Measurements from ENCODE around the gene KCNF1.

KCNF1 gene

DNA sequence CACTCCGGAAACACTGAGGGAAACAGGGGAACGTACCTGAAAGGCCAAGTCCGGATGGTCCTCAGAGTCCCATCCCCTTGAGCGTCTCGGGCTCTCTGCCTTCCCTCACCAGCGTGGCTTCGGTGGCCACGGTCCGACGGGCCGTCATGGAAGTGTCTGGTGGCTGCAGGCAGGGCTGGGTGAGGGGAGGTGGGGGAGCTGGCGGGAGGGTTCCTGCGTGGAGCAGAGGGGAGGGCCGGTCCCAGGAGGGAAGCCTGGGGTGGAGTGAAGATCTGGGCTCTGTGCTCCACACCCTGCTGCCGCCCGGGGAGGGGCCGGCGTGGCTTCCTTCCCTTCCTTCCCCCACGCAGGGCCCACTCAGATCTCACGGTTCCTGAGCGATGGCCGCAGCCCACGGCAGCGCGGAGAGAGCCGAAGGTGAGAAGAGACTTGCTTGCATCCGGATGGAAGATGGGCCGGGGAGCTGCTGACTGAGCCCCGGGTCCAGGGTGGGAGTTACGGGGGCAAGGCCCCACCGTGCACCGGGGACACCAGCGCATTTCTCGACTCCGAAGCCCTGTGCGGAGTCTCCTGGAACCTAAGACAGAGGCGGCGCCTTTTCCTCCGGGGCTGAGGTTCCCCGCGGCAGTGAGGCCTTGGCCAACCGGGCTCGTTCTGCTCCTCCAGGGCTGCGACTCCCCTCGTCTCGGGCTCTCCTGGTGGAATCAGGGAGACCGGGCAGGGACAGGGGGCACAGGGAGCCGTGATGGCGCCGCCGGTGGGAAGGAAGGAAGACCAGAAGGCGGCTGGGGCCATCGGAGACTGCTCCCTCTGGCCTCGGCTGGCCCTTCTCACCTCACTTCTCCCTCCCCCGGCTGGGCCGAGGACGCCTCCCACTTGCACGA is 49.1 kb downstream of the KCNF1 start:
- no peak overlapping the region for H3K4me3 ChIP-seq (ENCODE audit: low read length)
- H3K27me3 ChIP-seq (ENCODE audit: control insufficient read depth, insufficient read depth, low read length), result no peaks in the 10 kb centered on the region
- H3K9ac ChIP-seq (ENCODE audit: low read length), result no peak overlapping the region
- H3K9me3 ChIP-seq (ENCODE audit: control insufficient read depth, low read length), result no peaks in the 10 kb centered on the region
- H3K4me1 ChIP-seq (ENCODE audit: control insufficient read depth, insufficient read depth, low read length), result no peaks in the 10 kb centered on the region
- H3K36me3 ChIP-seq (ENCODE audit: control insufficient read depth, insufficient read depth, low read length), result no peaks in the 10 kb centered on the region

DNA sequence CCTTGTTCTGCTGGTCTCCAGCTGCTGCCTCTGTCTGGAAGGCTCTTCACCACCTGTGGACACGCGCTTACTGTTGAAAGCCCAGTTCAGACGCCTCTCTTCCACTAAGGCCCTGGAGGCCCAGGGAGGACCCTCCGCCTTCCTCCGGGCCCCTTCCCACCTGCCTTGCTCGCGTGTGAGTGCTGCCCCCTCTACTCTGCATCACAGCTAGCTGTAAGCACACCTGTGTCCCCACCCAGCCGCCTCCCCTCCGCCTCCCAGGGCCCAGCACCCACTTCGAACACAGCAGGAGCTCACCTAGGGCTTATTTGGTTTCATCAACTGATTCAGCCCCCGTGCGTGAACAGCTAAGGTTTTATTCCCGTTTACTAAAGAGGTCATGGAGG is 49.7 kb downstream of the KCNF1 start:
- Histone ChIP-seq H3K9ac (ENCODE audit: low read length) (no peak overlapping the region), H3K9me3 (ENCODE audit: control insufficient read depth, low read length) (no peaks in the 10 kb centered on the region), H3K27me3 (ENCODE audit: control insufficient read depth, insufficient read depth, low read length) (no peaks in the 10 kb centered on the region), H3K4me3 (ENCODE audit: low read length) (no peak overlapping the region), H3K36me3 (ENCODE audit: control insufficient read depth, insufficient read depth, low read length) (no peaks in the 10 kb centered on the region), H3K4me1 (ENCODE audit: control insufficient read depth, insufficient read depth, low read length) (no peaks in the 10 kb centered on the region)

DNA sequence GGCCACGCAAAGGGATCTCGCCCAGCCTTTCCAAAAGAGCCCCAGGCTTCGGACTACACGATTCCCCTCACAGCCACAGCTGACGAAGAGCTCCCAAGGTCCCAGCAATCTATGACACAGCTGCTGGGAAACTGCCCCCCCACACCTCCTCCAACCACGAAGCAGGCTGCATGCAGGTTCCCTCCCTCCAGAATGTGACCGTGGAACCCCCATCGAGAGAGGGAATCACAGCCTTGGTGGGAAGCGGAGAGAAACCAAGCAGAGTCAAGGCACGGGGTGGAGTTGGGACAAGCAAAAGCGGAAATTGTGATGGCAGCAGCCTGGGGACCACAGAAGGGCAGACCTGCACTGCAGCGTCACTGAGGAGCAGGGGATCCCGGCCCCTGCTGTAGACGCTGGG is 50.3 kb downstream of the KCNF1 start:
- Histone ChIP-seq H3K4me3 (ENCODE audit: low read length) (no peak overlapping the region), H3K36me3 (ENCODE audit: control insufficient read depth, insufficient read depth, low read length) (no peaks in the 10 kb centered on the region), H3K27me3 (ENCODE audit: control insufficient read depth, insufficient read depth, low read length) (no peaks in the 10 kb centered on the region), H3K9ac (ENCODE audit: low read length) (no peak overlapping the region), H3K9me3 (ENCODE audit: control insufficient read depth, low read length) (no peaks in the 10 kb centered on the region), H3K4me1 (ENCODE audit: control insufficient read depth, insufficient read depth, low read length) (no peaks in the 10 kb centered on the region)

DNA sequence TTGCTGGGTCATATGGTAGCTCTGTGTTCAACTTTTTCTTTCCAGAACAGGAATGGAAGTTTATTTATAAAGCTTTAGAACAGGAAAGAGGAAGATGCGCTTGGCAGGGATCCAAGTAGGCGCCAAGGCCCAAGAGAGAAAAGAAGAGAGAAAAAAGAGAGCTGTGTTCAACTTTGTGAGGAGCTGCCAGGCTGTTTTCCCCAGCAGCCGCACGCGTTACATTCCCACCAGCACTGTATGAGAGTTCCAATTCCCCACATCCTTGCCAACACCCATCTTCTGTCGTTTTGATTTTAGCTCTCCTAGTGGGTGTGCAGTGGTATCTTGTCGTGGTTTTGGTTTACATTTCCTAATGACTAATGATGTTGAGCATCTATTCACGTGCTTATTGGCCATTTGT is 51.4 kb downstream of the KCNF1 start:
- Histone ChIP-seq H3K4me1 (ENCODE audit: control insufficient read depth, insufficient read depth, low read length) (no peaks in the 10 kb centered on the region), H3K4me3 (ENCODE audit: low read length) (no peak overlapping the region)

More for the DNA sequence above, 51.4 kb downstream of the KCNF1 start:
- H3K9me3 ChIP-seq (ENCODE audit: control insufficient read depth, low read length), result no peaks in the 10 kb centered on the region
- H3K9ac ChIP-seq (ENCODE audit: low read length), result no peak overlapping the region
- H3K27me3 ChIP-seq (ENCODE audit: control insufficient read depth, insufficient read depth, low read length), result no peaks in the 10 kb centered on the region
- no peaks in the 10 kb centered on the region for H3K36me3 ChIP-seq (ENCODE audit: control insufficient read depth, insufficient read depth, low read length)

All from mucosa of stomach (tissue), 1 donor.